HEK293 (cell line): ENCODE data around the gene HDDC3.

Experiments
- BCL6B ChIP-seq: fragments of 450-650 bp; formaldehyde crosslinking; IDR thresholded peaks from 2 replicates; pipeline ENCODE4 v1.5.1; 2017; ENCODE audit warnings: missing biosample characterization, missing genetic modification characterization
- CTCF ChIP-seq: fragments of 450-650 bp; formaldehyde crosslinking; IDR thresholded peaks from 2 replicates; pipeline ENCODE4 v1.5.1; 2016; ENCODE audit warnings: missing biosample characterization, missing genetic modification characterization
- GLI2 ChIP-seq: fragments of 450-650 bp; formaldehyde crosslinking; IDR thresholded peaks from 2 replicates; pipeline ENCODE4; 2017; ENCODE audit warnings: missing biosample characterization, missing genetic modification characterization, low read depth, borderline replicate concordance
- MYNN ChIP-seq: fragments of 450-650 bp; formaldehyde crosslinking; IDR thresholded peaks from 2 replicates; pipeline ENCODE4 v1.5.1; 2016; ENCODE audit warnings: missing biosample characterization, missing genetic modification characterization, borderline replicate concordance
- MZF1 ChIP-seq: fragments of 450-650 bp; formaldehyde crosslinking; IDR thresholded peaks from 2 replicates; pipeline ENCODE4 v1.5.1; 2017; ENCODE audit warnings: missing biosample characterization, missing genetic modification characterization, borderline replicate concordance
- PBX3 ChIP-seq: sonication (generic); formaldehyde crosslinking; IDR thresholded peaks from 2 replicates; pipeline ENCODE4 v1.8.1; 2022; ENCODE audit warnings: mild to moderate bottlenecking, moderate library complexity, missing genetic modification reagents
- REST ChIP-seq: fragments of 450-650 bp; formaldehyde crosslinking; IDR thresholded peaks from 2 replicates; pipeline ENCODE4 v1.5.1; 2016; ENCODE audit warnings: missing biosample characterization, missing genetic modification characterization
- SP3 ChIP-seq: fragments of 450-650 bp; formaldehyde crosslinking; IDR thresholded peaks from 2 replicates; pipeline ENCODE4 v1.5.1; 2016; ENCODE audit warnings: missing biosample characterization, missing genetic modification characterization
- TRIM28 ChIP-seq: IDR thresholded peaks from 2 replicates; pipeline ENCODE4 v1.6.1; 2011; ENCODE audit warnings: low read length, control low read depth, borderline replicate concordance
- ZBTB1 ChIP-seq: fragments of 450-650 bp; formaldehyde crosslinking; IDR thresholded peaks from 2 replicates; pipeline ENCODE4 v1.5.1; 2016; ENCODE audit warnings: missing biosample characterization, missing genetic modification characterization
- ZBTB26 ChIP-seq: fragments of 450-650 bp; formaldehyde crosslinking; optimal IDR thresholded peaks from 2 replicates; pipeline ENCODE3; 2016; ENCODE audit warnings: missing biosample characterization, mild to moderate bottlenecking, missing genetic modification characterization
- ZBTB44 ChIP-seq: fragments of 450-650 bp; IDR thresholded peaks from 2 replicates; pipeline ENCODE4 v1.5.1; 2018; ENCODE audit warnings: missing biosample characterization, mild to moderate bottlenecking, missing genetic modification characterization
- ZEB2 ChIP-seq: fragments of 450-650 bp; formaldehyde crosslinking; IDR thresholded peaks from 2 replicates; pipeline ENCODE4 v1.5.1; 2016; ENCODE audit warnings: missing biosample characterization, missing genetic modification characterization
- ZFHX2 ChIP-seq: fragments of 450-650 bp; formaldehyde crosslinking; conservative IDR thresholded peaks from 2 replicates; pipeline ENCODE4 v1.5.1; 2016; ENCODE audit warnings: missing biosample characterization, missing genetic modification characterization
- ZNF112 ChIP-seq: fragments of 450-650 bp; formaldehyde crosslinking; IDR thresholded peaks from 2 replicates; pipeline ENCODE4 v1.5.0; 2017; ENCODE audit warnings: missing biosample characterization, missing genetic modification characterization
- ZNF138 ChIP-seq: fragments of 450-650 bp; formaldehyde crosslinking; IDR thresholded peaks from 2 replicates; pipeline ENCODE4 v1.5.1; 2016; ENCODE audit warnings: missing biosample characterization, missing genetic modification characterization, borderline replicate concordance
- ZNF266 ChIP-seq: fragments of 450-650 bp; formaldehyde crosslinking; IDR thresholded peaks from 2 replicates; pipeline ENCODE4 v1.5.1; 2016; ENCODE audit warnings: missing biosample characterization, missing genetic modification characterization, low read depth
- ZNF335 ChIP-seq: fragments of 450-650 bp; formaldehyde crosslinking; conservative IDR thresholded peaks from 2 replicates; pipeline ENCODE4 v1.5.1; 2016; ENCODE audit warnings: missing biosample characterization, missing genetic modification characterization
- ZNF548 ChIP-seq: fragments of 450-650 bp; formaldehyde crosslinking; IDR thresholded peaks from 2 replicates; pipeline ENCODE4 v1.5.1; 2016; ENCODE audit warnings: missing biosample characterization, missing genetic modification characterization
- ZNF549 ChIP-seq: fragments of 450-650 bp; IDR thresholded peaks from 2 replicates; pipeline ENCODE4 v1.5.1; 2018; ENCODE audit warnings: missing biosample characterization, missing genetic modification characterization, mild to moderate bottlenecking, inconsistent platforms, moderate library complexity
- ZNF585B ChIP-seq: fragments of 450-650 bp; formaldehyde crosslinking; IDR thresholded peaks from 2 replicates; pipeline ENCODE4 v1.5.1; 2016; ENCODE audit warnings: missing biosample characterization, missing genetic modification characterization
- ZNF621 ChIP-seq: fragments of 450-650 bp; formaldehyde crosslinking; IDR thresholded peaks from 2 replicates; pipeline ENCODE4 v1.5.1; 2017; ENCODE audit warnings: missing biosample characterization, missing genetic modification characterization
- ZNF639 ChIP-seq: fragments of 450-650 bp; formaldehyde crosslinking; IDR thresholded peaks from 2 replicates; pipeline ENCODE4 v1.5.1; 2016; ENCODE audit warnings: missing biosample characterization, missing genetic modification characterization
- ZNF692 ChIP-seq: fragments of 450-650 bp; formaldehyde crosslinking; IDR thresholded peaks from 2 replicates; pipeline ENCODE4 v1.5.1; 2016; ENCODE audit warnings: missing biosample characterization, missing genetic modification characterization
- ZNF830 ChIP-seq: fragments of 450-650 bp; IDR thresholded peaks from 2 replicates; pipeline ENCODE4 v1.5.0; 2018; ENCODE audit warnings: missing biosample characterization, missing genetic modification characterization, low read depth, mild to moderate bottlenecking, moderate library complexity

HDDC3 gene

GRCh38 chr15:90931828-90932659 is at the start of gene HDDC3 (continued):
- TF ChIP-seq CTCF (peak; percentile 96), ZNF830 (tag by site-specific recombination) (no peak), ZNF639 (tag by site-specific recombination) (no peak), ZNF138 (tag by site-specific recombination) (no peak), ZBTB44 (tag by site-specific recombination) (peak; percentile 38; the same call in 1 of the 2 replicates), ZNF335 (tag by site-specific recombination) (peak; percentile 97), ZNF266 (no peak), ZNF692 (tag by site-specific recombination) (peak; percentile 64), ZBTB1 (no peak), ZNF112 (no peak), MYNN (tag by site-specific recombination) (no peak), ZFHX2 (tag by site-specific recombination) (no peak), ZBTB26 (tag by site-specific recombination) (peak; percentile 61), REST (tag by site-specific recombination) (no peak), SP3 (tag by site-specific recombination) (peak; percentile 70), GLI2 (tag by site-specific recombination) (no peak), MZF1 (tag by site-specific recombination) (no peak), ZNF548 (tag by site-specific recombination) (no peak), ZEB2 (peak; percentile 87), PBX3 (peak; percentile 76; the same call in 1 of the 2 replicates), ZNF585B (tag by site-specific recombination) (no peak), ZNF621 (tag by site-specific recombination) (no peak), ZNF549 (tag by site-specific recombination) (no peak), TRIM28 (peak; percentile 42; the same call in 1 of the 2 replicates), BCL6B (no peak)
